ENCODE measurements around the gene FGD1.
A peak's percentile ranks its signal among the peaks of the same experiment; 100 is the strongest.

Gene FGD1

GRCh38 chrX:54427837-54428424, 68.1 kb downstream of the FGD1 start:
- Histone ChIP-seq H3K79me2 (ENCODE audit: insufficient read depth, low read depth) (no peaks in the 10 kb centered on the region), H3K4me3 (IDR thresholded peaks at IDR 0.05; ENCODE audit: insufficient read depth, low read depth, low read length) (no peak overlapping the region), H3K27me3 (ENCODE audit: insufficient read depth, low read depth) (no peaks in the 10 kb centered on the region), H3K9ac (peak overlapping the region; percentile 54), H3K36me3 (ENCODE audit: insufficient read depth) (no peaks in the 10 kb centered on the region), H3K27ac (peak overlapping the region; percentile 98), H4K20me1 (ENCODE audit: insufficient read depth) (no peaks in the 10 kb centered on the region), H3K4me2 (peak overlapping the region; percentile 67), H2AFZ (ENCODE audit: low read depth) (no peak overlapping the region), H3K4me1 (ENCODE audit: low read depth, poor library complexity, severe bottlenecking) (peaks cover 75% of the 10 kb centered on the region)
- no peak for TF ChIP-seq CTCF (conservative IDR thresholded peaks at IDR 0.05; ENCODE audit: low read depth, low read length)

- Histone ChIP-seq H4K20me1 (ENCODE audit: insufficient read depth) (no peaks in the 10 kb centered on the region), H3K79me2 (ENCODE audit: insufficient read depth, low read depth) (no peaks in the 10 kb centered on the region), H3K27me3 (ENCODE audit: insufficient read depth, low read depth) (no peaks in the 10 kb centered on the region), H3K9ac (no peak overlapping the region), H2AFZ (ENCODE audit: low read depth) (no peak overlapping the region), H3K27ac (no peak overlapping the region), H3K4me1 (ENCODE audit: low read depth, poor library complexity, severe bottlenecking) (peaks cover 65% of the 10 kb centered on the region), H3K4me2 (no peak overlapping the region), H3K36me3 (ENCODE audit: insufficient read depth) (no peaks in the 10 kb centered on the region), H3K4me3 (IDR thresholded peaks at IDR 0.05; ENCODE audit: insufficient read depth, low read depth, low read length) (no peak overlapping the region)
- no peak for TF ChIP-seq CTCF (conservative IDR thresholded peaks at IDR 0.05; ENCODE audit: low read depth, low read length)
Measured at GRCh38 chrX:54423161-54423888, 72.7 kb downstream of the FGD1 start.

- H3K27me3 ChIP-seq (ENCODE audit: insufficient read depth, low read depth), result no peaks in the 10 kb centered on the region
- no peak overlapping the region for H3K4me2 ChIP-seq
- H3K4me1 ChIP-seq (ENCODE audit: low read depth, poor library complexity, severe bottlenecking), result peaks cover 65% of the 10 kb centered on the region
- H3K27ac ChIP-seq, result no peak overlapping the region
- no peak overlapping the region for H3K9ac ChIP-seq
- no peak overlapping the region for H3K4me3 ChIP-seq (IDR thresholded peaks at IDR 0.05; ENCODE audit: insufficient read depth, low read depth, low read length)
- H2AFZ ChIP-seq (ENCODE audit: low read depth), result no peak overlapping the region
- no peaks in the 10 kb centered on the region for H3K79me2 ChIP-seq (ENCODE audit: insufficient read depth, low read depth)
- no peaks in the 10 kb centered on the region for H3K36me3 ChIP-seq (ENCODE audit: insufficient read depth)
- TF ChIP-seq CTCF (conservative IDR thresholded peaks at IDR 0.05; ENCODE audit: low read depth, low read length), result no peak
- H4K20me1 ChIP-seq (ENCODE audit: insufficient read depth), result no peaks in the 10 kb centered on the region
Measured at GRCh38 chrX:54422168-54422567, 73.9 kb downstream of the FGD1 start.

- Histone ChIP-seq H3K4me1 (ENCODE audit: low read depth, poor library complexity, severe bottlenecking) (peaks cover 65% of the 10 kb centered on the region), H3K79me2 (ENCODE audit: insufficient read depth, low read depth) (no peaks in the 10 kb centered on the region), H3K27ac (no peak overlapping the region), H3K36me3 (ENCODE audit: insufficient read depth) (no peaks in the 10 kb centered on the region), H3K4me3 (IDR thresholded peaks at IDR 0.05; ENCODE audit: insufficient read depth, low read depth, low read length) (no peak overlapping the region), H3K9ac (no peak overlapping the region), H2AFZ (ENCODE audit: low read depth) (no peak overlapping the region), H3K4me2 (peak overlapping the region; percentile 2; the same call in 1 of the 2 replicates), H3K27me3 (ENCODE audit: insufficient read depth, low read depth) (no peaks in the 10 kb centered on the region), H4K20me1 (ENCODE audit: insufficient read depth) (no peaks in the 10 kb centered on the region)
- TF ChIP-seq CTCF (conservative IDR thresholded peaks at IDR 0.05; ENCODE audit: low read depth, low read length), result no peak
Measured at GRCh38 chrX:54419559-54420302, 76.3 kb downstream of the FGD1 start.

Measured in KMS-11 (cell line).